ENCODE results near the gene LRCH1.
A peak's percentile ranks its signal among the peaks of the same experiment; 100 is the strongest.

LRCH1 gene

DNA sequence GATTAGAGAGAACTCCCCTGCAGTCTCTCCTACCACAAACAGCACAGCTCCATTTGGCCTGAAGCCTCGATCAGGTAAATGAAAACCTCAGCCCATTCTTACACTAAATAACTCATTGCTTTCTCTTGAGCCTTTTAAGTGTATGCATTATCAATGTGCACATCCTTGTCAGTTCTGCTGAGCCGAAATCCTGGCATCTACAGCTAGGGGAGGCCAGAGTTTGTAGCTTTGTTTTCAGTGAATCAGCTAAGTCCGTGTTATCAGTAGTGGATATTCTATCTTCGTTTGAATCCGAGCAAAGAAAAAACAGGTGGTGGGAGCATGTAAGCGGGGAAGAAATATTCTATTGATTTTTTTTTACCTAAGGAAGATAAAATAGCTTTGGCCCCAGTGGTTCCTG, 159.6 kb downstream of the LRCH1 start:
- H3K18ac ChIP-seq (ENCODE audit: low read depth in 1 of 2, low read length in 2 of 2) = no peak overlapping the region
- no peak overlapping the region for H3K23ac ChIP-seq (ENCODE audit: low read length in 2 of 2)
- peaks cover 3% of the 10 kb centered on the region for H3K4me1 ChIP-seq (ENCODE audit: control insufficient read depth, insufficient read depth, low read depth, low read length)
- no peak overlapping the region for H2AK5ac ChIP-seq (ENCODE audit: low read length, severe bottlenecking)
- H3K9me3 ChIP-seq (ENCODE audit: control insufficient read depth, low read length) = no peaks in the 10 kb centered on the region
- H3K9ac ChIP-seq (ENCODE audit: low read length) = peak overlapping the region; percentile 7
- peak overlapping the region; percentile 5 for H3K27ac ChIP-seq (ENCODE audit: low read length, poor library complexity, severe bottlenecking)
- no peak overlapping the region for H3K14ac ChIP-seq (ENCODE audit: low read length in 2 of 2)
- H3K36me3 ChIP-seq (ENCODE audit: control insufficient read depth in 1 of 2, insufficient read depth in 2 of 2, low read depth in 1 of 2, low read length in 2 of 2) = peaks cover 15 to 71% of the 10 kb centered on the region in 2 experiments
- H3K4me3 ChIP-seq (ENCODE audit: insufficient read depth in 1 of 2, low read depth in 1 of 2, low read length in 2 of 2) = no peak overlapping the region
- peaks cover 17% of the 10 kb centered on the region for H3K79me1 ChIP-seq (replicated peaks; ENCODE audit: low read length, poor library complexity, severe bottlenecking)
- no peaks in the 10 kb centered on the region for H3K27me3 ChIP-seq (ENCODE audit: control insufficient read depth in 1 of 2, insufficient read depth in 1 of 2, low read length in 2 of 2)
- no peak overlapping the region for H2AFZ ChIP-seq (ENCODE audit: low read depth, low read length)
- H3K4ac ChIP-seq (ENCODE audit: low read depth in 1 of 2, low read length in 2 of 2) = no peak overlapping the region
- DNase-seq = no peak
- H2BK120ac ChIP-seq (ENCODE audit: low read depth, low read length) = no peak overlapping the region
- no peak overlapping the region for H3K4me2 ChIP-seq (ENCODE audit: low read length, poor library complexity, severe bottlenecking)
- H2BK12ac ChIP-seq (ENCODE audit: low read length in 2 of 2) = no peak overlapping the region
- H4K91ac ChIP-seq (ENCODE audit: low read length) = no peak overlapping the region
- H2BK5ac ChIP-seq (ENCODE audit: low read depth, low read length, poor library complexity, severe bottlenecking) = no peak overlapping the region
- H4K8ac ChIP-seq (ENCODE audit: low read length) = no peak overlapping the region
- 83% methylated on average over 6 of the region's 6 CpGs for WGBS
- H2BK15ac ChIP-seq (ENCODE audit: low read depth, poor library complexity, severe bottlenecking) = no peak overlapping the region

DNA sequence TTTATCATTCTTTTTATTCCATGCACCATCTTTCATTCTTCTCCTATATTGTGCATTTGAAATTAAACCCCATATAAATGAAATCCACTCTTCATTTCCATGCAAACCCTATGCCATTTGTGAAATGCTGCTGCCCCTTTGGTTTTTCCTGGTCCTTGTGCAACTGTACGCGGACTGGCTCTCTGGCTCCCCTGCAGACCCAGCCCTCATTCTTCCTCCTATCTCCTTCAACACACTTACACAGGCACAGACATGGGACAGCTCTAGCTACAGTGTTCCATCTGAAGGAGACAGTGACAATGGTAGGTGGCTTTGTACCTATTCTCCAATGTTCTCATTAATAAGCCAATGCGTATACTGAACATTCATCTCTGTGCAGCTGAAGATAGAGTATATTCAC, 162.4 kb downstream of the LRCH1 start:
- Histone ChIP-seq H2BK5ac (ENCODE audit: low read depth, low read length, poor library complexity, severe bottlenecking) (no peak overlapping the region), H3K9ac (ENCODE audit: low read length) (no peak overlapping the region), H3K36me3 (ENCODE audit: control insufficient read depth in 1 of 2, insufficient read depth in 2 of 2, low read depth in 1 of 2, low read length in 2 of 2) (peaks cover 10 to 48% of the 10 kb centered on the region in 2 experiments), H3K14ac (ENCODE audit: low read length in 2 of 2) (no peak overlapping the region), H3K4ac (ENCODE audit: low read depth in 1 of 2, low read length in 2 of 2) (no peak overlapping the region), H3K27ac (ENCODE audit: low read length, poor library complexity, severe bottlenecking) (no peak overlapping the region), H3K4me3 (ENCODE audit: insufficient read depth in 1 of 2, low read depth in 1 of 2, low read length in 2 of 2) (no peak overlapping the region), H2AFZ (ENCODE audit: low read depth, low read length) (no peak overlapping the region), H2BK120ac (ENCODE audit: low read depth, low read length) (no peak overlapping the region), H3K9me3 (ENCODE audit: control insufficient read depth, low read length) (no peaks in the 10 kb centered on the region), H3K4me1 (ENCODE audit: control insufficient read depth, insufficient read depth, low read depth, low read length) (peaks cover 3% of the 10 kb centered on the region), H3K27me3 (ENCODE audit: control insufficient read depth in 1 of 2, insufficient read depth in 1 of 2, low read length in 2 of 2) (no peaks in the 10 kb centered on the region), H2AK5ac (ENCODE audit: low read length, severe bottlenecking) (no peak overlapping the region), H3K23ac (ENCODE audit: low read length in 2 of 2) (no peak overlapping the region), H2BK12ac (ENCODE audit: low read length in 2 of 2) (no peak overlapping the region), H4K8ac (ENCODE audit: low read length) (no peak overlapping the region), H4K91ac (ENCODE audit: low read length) (no peak overlapping the region), H3K4me2 (ENCODE audit: low read length, poor library complexity, severe bottlenecking) (no peak overlapping the region), H3K79me1 (replicated peaks; ENCODE audit: low read length, poor library complexity, severe bottlenecking) (peaks cover 10% of the 10 kb centered on the region), H2BK15ac (ENCODE audit: low read depth, poor library complexity, severe bottlenecking) (no peak overlapping the region), H3K18ac (ENCODE audit: low read depth in 1 of 2, low read length in 2 of 2) (no peak overlapping the region)
- 98% methylated on average over 3 of the region's 3 CpGs for WGBS
- no peak for DNase-seq

DNA sequence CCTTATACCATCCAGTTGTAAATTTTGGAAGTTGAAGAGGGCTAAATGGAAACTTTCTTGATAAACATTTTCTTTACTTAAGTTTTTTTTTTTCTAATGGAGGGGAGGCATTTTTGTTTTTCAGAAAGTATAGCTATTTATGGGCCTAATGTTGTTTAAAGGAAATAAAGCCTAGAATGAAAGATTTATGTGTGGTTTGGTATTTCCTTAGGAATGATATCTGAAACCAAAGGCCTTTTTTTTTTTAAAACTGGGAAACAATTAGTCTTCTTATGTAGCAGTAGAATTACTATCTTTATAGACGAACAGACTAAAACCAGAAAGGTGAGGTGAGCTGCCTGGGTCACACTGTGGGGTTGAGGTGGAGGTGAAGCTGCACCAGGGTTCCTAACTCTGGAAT, 163.9 kb downstream of the LRCH1 start:
- peak overlapping the region; percentile 39 for H3K4me2 ChIP-seq (ENCODE audit: low read length, poor library complexity, severe bottlenecking)
- WGBS = 43% methylated on average over 1 of the region's 1 CpG
- H2BK15ac ChIP-seq (ENCODE audit: low read depth, poor library complexity, severe bottlenecking) = no peak overlapping the region
- peaks cover 10 to 33% of the 10 kb centered on the region in 2 experiments for H3K36me3 ChIP-seq (ENCODE audit: control insufficient read depth in 1 of 2, insufficient read depth in 2 of 2, low read depth in 1 of 2, low read length in 2 of 2)
- DNase-seq = peak; percentile 26
- no peak overlapping the region for H2AK5ac ChIP-seq (ENCODE audit: low read length, severe bottlenecking)
- H3K27ac ChIP-seq (ENCODE audit: low read length, poor library complexity, severe bottlenecking) = no peak overlapping the region
- H3K23ac ChIP-seq (ENCODE audit: low read length in 2 of 2) = no peak overlapping the region
- H3K4me3 ChIP-seq (ENCODE audit: insufficient read depth in 1 of 2, low read depth in 1 of 2, low read length in 2 of 2) = no peak overlapping the region
- H3K9ac ChIP-seq (ENCODE audit: low read length) = no peak overlapping the region
- H4K91ac ChIP-seq (ENCODE audit: low read length) = no peak overlapping the region
- no peak overlapping the region for H2BK12ac ChIP-seq (ENCODE audit: low read length in 2 of 2)
- H3K4me1 ChIP-seq (ENCODE audit: control insufficient read depth, insufficient read depth, low read depth, low read length) = peaks cover 3% of the 10 kb centered on the region
- no peak overlapping the region for H2BK5ac ChIP-seq (ENCODE audit: low read depth, low read length, poor library complexity, severe bottlenecking)
- no peak overlapping the region for H2BK120ac ChIP-seq (ENCODE audit: low read depth, low read length)
- H3K27me3 ChIP-seq (ENCODE audit: control insufficient read depth in 1 of 2, insufficient read depth in 1 of 2, low read length in 2 of 2) = no peaks in the 10 kb centered on the region
- H3K18ac ChIP-seq (ENCODE audit: low read depth in 1 of 2, low read length in 2 of 2) = no peak overlapping the region
- no peak overlapping the region for H4K8ac ChIP-seq (ENCODE audit: low read length)
- H3K4ac ChIP-seq (ENCODE audit: low read depth in 1 of 2, low read length in 2 of 2) = no peak overlapping the region
- H3K79me1 ChIP-seq (replicated peaks; ENCODE audit: low read length, poor library complexity, severe bottlenecking) = peaks cover 10% of the 10 kb centered on the region
- H2AFZ ChIP-seq (ENCODE audit: low read depth, low read length) = no peak overlapping the region
- H3K14ac ChIP-seq (ENCODE audit: low read length in 2 of 2) = no peak overlapping the region
- no peaks in the 10 kb centered on the region for H3K9me3 ChIP-seq (ENCODE audit: control insufficient read depth, low read length)

DNA sequence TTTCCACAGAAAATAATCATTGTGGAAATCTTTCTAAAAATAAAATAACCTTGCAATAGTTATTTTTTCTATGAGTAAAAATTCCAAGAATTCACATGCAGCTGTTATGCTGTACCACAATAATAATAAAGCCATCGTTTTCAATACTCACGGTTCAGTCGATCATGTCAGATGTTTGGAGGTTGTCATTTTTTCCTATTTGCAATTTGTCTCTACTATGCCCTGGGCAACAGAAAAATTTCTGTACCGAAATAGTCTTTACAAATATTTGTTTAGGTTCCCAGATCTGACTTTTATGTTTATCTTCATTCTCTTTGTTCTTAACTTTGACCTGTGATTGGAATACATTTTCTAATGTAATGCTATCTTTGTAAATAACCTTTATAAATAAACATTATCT, 164.3 kb downstream of the LRCH1 start:
- peaks cover 10% of the 10 kb centered on the region for H3K79me1 ChIP-seq (replicated peaks; ENCODE audit: low read length, poor library complexity, severe bottlenecking)
- H2AK5ac ChIP-seq (ENCODE audit: low read length, severe bottlenecking) = no peak overlapping the region
- no peak overlapping the region for H4K91ac ChIP-seq (ENCODE audit: low read length)
- H4K8ac ChIP-seq (ENCODE audit: low read length) = no peak overlapping the region
- no peak overlapping the region for H2BK120ac ChIP-seq (ENCODE audit: low read depth, low read length)
- no peak overlapping the region for H2AFZ ChIP-seq (ENCODE audit: low read depth, low read length)
- H3K4me1 ChIP-seq (ENCODE audit: control insufficient read depth, insufficient read depth, low read depth, low read length) = peaks cover 3% of the 10 kb centered on the region
- no peak overlapping the region for H2BK12ac ChIP-seq (ENCODE audit: low read length in 2 of 2)
- 92% methylated on average over 2 of the region's 4 CpGs for WGBS
- no peak overlapping the region for H2BK5ac ChIP-seq (ENCODE audit: low read depth, low read length, poor library complexity, severe bottlenecking)
- no peaks in the 10 kb centered on the region for H3K9me3 ChIP-seq (ENCODE audit: control insufficient read depth, low read length)
- no peak overlapping the region for H3K27ac ChIP-seq (ENCODE audit: low read length, poor library complexity, severe bottlenecking)
- H3K4ac ChIP-seq (ENCODE audit: low read depth in 1 of 2, low read length in 2 of 2) = no peak overlapping the region
- H3K14ac ChIP-seq (ENCODE audit: low read length in 2 of 2) = no peak overlapping the region
- H3K23ac ChIP-seq (ENCODE audit: low read length in 2 of 2) = no peak overlapping the region
- H3K27me3 ChIP-seq (ENCODE audit: control insufficient read depth in 1 of 2, insufficient read depth in 1 of 2, low read length in 2 of 2) = no peaks in the 10 kb centered on the region
- no peak overlapping the region for H3K9ac ChIP-seq (ENCODE audit: low read length)
- no peak overlapping the region for H3K18ac ChIP-seq (ENCODE audit: low read depth in 1 of 2, low read length in 2 of 2)
- DNase-seq = no peak
- H2BK15ac ChIP-seq (ENCODE audit: low read depth, poor library complexity, severe bottlenecking) = no peak overlapping the region
- peaks cover 10 to 29% of the 10 kb centered on the region in 2 experiments for H3K36me3 ChIP-seq (ENCODE audit: control insufficient read depth in 1 of 2, insufficient read depth in 2 of 2, low read depth in 1 of 2, low read length in 2 of 2)
- peak overlapping the region; percentile 39 for H3K4me2 ChIP-seq (ENCODE audit: low read length, poor library complexity, severe bottlenecking)
- no peak overlapping the region for H3K4me3 ChIP-seq (ENCODE audit: insufficient read depth in 1 of 2, low read depth in 1 of 2, low read length in 2 of 2)
